HepG2 (cell line): Measurements from ENCODE around the gene C2orf81. TPM values are rescaled to one million over a fixed set of nuclear protein-coding genes. Genes with fewer than 3 reads are reported as not detected.

Source experiments
- ADNP ChIP-seq: sonication (generic); formaldehyde crosslinking; IDR thresholded peaks from 2 replicates; pipeline ENCODE4 v1.4.0; 2020; ENCODE audit warnings: missing genetic modification reagents
- DR1 ChIP-seq: sonication (generic); formaldehyde crosslinking; IDR thresholded peaks from 2 replicates; pipeline ENCODE4 v1.8.0; 2021; ENCODE audit warnings: mild to moderate bottlenecking, missing genetic modification reagents, inconsistent platforms
- ELF4 ChIP-seq: sonication (generic); formaldehyde crosslinking; IDR thresholded peaks from 2 replicates; pipeline ENCODE4 v1.5.0; 2020; ENCODE audit warnings: missing genetic modification reagents, mild to moderate bottlenecking, moderate library complexity, borderline replicate concordance
- KAT7 ChIP-seq: IDR thresholded peaks from 2 replicates; pipeline ENCODE4 v1.6.1; 2018; ENCODE audit warnings: borderline replicate concordance, missing compliant biosample characterization
- MTF2 ChIP-seq: sonication (generic); formaldehyde crosslinking; IDR thresholded peaks from 2 replicates; pipeline ENCODE4 v1.5.0; 2020; ENCODE audit warnings: missing genetic modification reagents, borderline replicate concordance
- SOX13 ChIP-seq, 3 experiments: fragments of 450-650 bp in 1 of 3; sonication (generic) in 1 of 3; formaldehyde crosslinking in 1 of 3; IDR thresholded peaks in 2 of 3; conservative IDR thresholded peaks in 1 of 3; 2 replicates each; pipeline versions ENCODE4 v1.5.0 to v1.6.1; 2016 to 2020; ENCODE audit warnings: antibody characterized with exemption in 1 of 3, mild to moderate bottlenecking in 1 of 3, missing compliant biosample characterization in 1 of 3, missing genetic modification reagents in 1 of 3, moderate library complexity in 1 of 3
- SOX5 ChIP-seq: IDR thresholded peaks from 2 replicates; pipeline ENCODE4 v1.6.1; 2016; ENCODE audit warnings: borderline replicate concordance
- STAT5B ChIP-seq: sonication (generic); formaldehyde crosslinking; IDR thresholded peaks from 2 replicates; pipeline ENCODE4 v1.4.0; 2020; ENCODE audit warnings: missing genetic modification reagents
- ZNF883 ChIP-seq: sonication (generic); formaldehyde crosslinking; IDR thresholded peaks from 2 replicates; pipeline ENCODE4 v1.5.1; 2020; ENCODE audit warnings: mild to moderate bottlenecking, missing genetic modification reagents; ENCODE audit errors: not compliant biosample characterization
- polyA plus RNA-seq, 8 experiments: library from polyadenylated mRNA; depleted of rRNA in 3 of 8; stranded (reverse) in 7 of 8; unstranded in 1 of 8; fragments of >200 nt; fragmentation: Illumina TruSeq in 4 of 8; extraction: Trizol in 4 of 8; gene quantifications; 2 replicates each; pipeline versions ENCODE4 v1.2.1 to v1.2.3, GENCODE V29; 2011 to 2016; ENCODE audit warnings: low read depth in 4 of 8, missing spikeins in 1 of 8, mixed read lengths in 1 of 8; ENCODE audit not compliant: insufficient read depth in 1 of 8
- total RNA-seq, 5 experiments: library from RNA; depleted of rRNA; stranded (reverse); fragments of >200 nt; fragmentation: Illumina TruSeq; extraction: Trizol; gene quantifications; 2 replicates each; pipeline ENCODE4 v1.2.3, GENCODE V29; 2016; ENCODE audit warnings: low read depth in 1 of 5
- TF ChIP-seq, protein P1 (sequence below): sonication (generic); formaldehyde crosslinking; IDR thresholded peaks from 2 replicates; pipeline ENCODE4 v1.5.0; 2020; ENCODE audit warnings: mild to moderate bottlenecking, missing genetic modification reagents
- TF ChIP-seq, protein P2 (sequence below): sonication (generic); formaldehyde crosslinking; IDR thresholded peaks from 2 replicates; pipeline ENCODE4 v1.4.0; 2020; ENCODE audit warnings: missing genetic modification reagents, borderline replicate concordance
- TF ChIP-seq, protein P3 (sequence below): sonication (generic); formaldehyde crosslinking; IDR thresholded peaks from 2 replicates; pipeline ENCODE4 v1.4.0; 2020; ENCODE audit warnings: low read depth, missing genetic modification reagents
- TF ChIP-seq, protein P4 (sequence below): sonication (generic); formaldehyde crosslinking; conservative IDR thresholded peaks from 2 replicates; pipeline ENCODE4 v1.8.0; 2022; ENCODE audit warnings: missing genetic modification reagents
- TF ChIP-seq, protein P5 (sequence below): IDR thresholded peaks from 2 replicates; pipeline ENCODE4 v1.6.1; 2016; ENCODE audit warnings: mild to moderate bottlenecking

C2orf81 gene
- total and polyA plus RNA-seq, 2 of the 13 experiments (the other 11 are each of a cell fraction or from before 2014, with no cell fraction given) = 0.15 to 0.17 TPM

DNA sequence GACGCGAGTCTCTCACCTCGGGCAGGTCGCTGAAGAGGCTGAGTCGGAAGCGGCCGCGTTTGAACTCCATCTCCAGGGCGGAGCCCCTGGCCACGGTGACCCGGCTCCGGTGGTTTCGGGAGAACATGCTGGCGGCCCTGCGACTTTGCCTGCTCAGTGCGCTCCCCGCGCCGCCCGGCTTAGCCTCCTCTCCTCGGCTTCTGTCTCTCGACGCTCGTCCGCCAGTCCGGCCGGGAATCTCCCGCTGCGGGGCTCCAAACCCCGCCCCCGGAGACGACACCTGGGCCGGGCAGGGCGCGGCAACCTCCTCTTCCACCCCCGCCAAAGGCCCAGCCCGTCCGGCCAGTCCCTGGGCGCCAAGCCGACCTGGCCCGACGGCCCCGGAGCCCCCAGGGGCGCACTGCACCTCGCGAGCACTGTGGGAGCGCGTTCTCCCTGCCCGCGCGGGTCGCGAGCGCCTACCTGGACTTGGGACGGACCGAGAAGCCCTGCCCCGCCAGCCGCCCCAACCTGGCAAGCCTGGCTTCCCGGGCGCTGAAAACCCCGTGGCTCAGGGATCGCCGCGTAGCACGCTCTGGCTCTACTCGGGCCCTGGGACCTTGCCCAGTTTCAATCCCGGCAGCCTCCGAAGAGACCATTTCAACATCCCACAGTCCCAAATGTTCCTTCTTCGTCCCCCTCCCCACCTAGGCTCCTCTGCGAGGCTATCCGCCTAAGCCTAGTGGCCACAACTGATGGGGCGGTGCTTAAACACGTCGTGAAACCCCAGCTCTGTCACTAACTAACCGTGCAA is 20.5 kb upstream of the C2orf81 start, which contains the start of gene RTKN (continued):
- TF ChIP-seq, protein P1, sequence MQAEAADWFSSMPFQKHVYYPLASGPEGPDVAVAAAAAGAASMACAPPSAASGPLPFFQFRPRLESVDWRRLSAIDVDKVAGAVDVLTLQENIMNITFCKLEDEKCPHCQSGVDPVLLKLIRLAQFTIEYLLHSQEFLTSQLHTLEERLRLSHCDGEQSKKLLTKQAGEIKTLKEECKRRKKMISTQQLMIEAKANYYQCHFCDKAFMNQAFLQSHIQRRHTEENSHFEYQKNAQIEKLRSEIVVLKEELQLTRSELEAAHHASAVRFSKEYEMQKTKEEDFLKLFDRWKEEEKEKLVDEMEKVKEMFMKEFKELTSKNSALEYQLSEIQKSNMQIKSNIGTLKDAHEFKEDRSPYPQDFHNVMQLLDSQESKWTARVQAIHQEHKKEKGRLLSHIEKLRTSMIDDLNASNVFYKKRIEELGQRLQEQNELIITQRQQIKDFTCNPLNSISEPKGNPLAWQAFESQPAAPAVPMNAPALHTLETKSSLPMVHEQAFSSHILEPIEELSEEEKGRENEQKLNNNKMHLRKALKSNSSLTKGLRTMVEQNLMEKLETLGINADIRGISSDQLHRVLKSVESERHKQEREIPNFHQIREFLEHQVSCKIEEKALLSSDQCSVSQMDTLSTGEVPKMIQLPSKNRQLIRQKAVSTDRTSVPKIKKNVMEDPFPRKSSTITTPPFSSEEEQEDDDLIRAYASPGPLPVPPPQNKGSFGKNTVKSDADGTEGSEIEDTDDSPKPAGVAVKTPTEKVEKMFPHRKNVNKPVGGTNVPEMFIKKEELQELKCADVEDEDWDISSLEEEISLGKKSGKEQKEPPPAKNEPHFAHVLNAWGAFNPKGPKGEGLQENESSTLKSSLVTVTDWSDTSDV (CRISPR knock-in tag) = no peak
- TF ChIP-seq ELF4 (CRISPR knock-in tag) (peak; percentile 55; the same call in 1 of the 2 replicates), ADNP (0 out of 2 replicates have a peak, but pooled peaks have one; percentile 12), SOX5 (CRISPR knock-in tag) (peak; percentile 58), DR1 (CRISPR knock-in tag) (peak; percentile 97), STAT5B (CRISPR knock-in tag) (no peak; the same call in 1 of the 2 replicates), ZNF883 (CRISPR knock-in tag) (peak; percentile 77), KAT7 (CRISPR knock-in tag) (peak; percentile 13; the same call in 1 of the 2 replicates), MTF2 (CRISPR knock-in tag) (peak; percentile 44; the same call in 1 of the 2 replicates), SOX13 (IDR thresholded peaks at IDR 0.05) (no peak; the same call in 1 of the 2 replicates), SOX13 (CRISPR knock-in tag; conservative IDR thresholded peaks at IDR 0.05 in 1 of 2, IDR thresholded peaks at IDR 0.05 in 1 of 2) (peak in 1 of 2 experiments; percentile 46; a peak in 1 of 4 replicates)
- TF ChIP-seq, protein P2, sequence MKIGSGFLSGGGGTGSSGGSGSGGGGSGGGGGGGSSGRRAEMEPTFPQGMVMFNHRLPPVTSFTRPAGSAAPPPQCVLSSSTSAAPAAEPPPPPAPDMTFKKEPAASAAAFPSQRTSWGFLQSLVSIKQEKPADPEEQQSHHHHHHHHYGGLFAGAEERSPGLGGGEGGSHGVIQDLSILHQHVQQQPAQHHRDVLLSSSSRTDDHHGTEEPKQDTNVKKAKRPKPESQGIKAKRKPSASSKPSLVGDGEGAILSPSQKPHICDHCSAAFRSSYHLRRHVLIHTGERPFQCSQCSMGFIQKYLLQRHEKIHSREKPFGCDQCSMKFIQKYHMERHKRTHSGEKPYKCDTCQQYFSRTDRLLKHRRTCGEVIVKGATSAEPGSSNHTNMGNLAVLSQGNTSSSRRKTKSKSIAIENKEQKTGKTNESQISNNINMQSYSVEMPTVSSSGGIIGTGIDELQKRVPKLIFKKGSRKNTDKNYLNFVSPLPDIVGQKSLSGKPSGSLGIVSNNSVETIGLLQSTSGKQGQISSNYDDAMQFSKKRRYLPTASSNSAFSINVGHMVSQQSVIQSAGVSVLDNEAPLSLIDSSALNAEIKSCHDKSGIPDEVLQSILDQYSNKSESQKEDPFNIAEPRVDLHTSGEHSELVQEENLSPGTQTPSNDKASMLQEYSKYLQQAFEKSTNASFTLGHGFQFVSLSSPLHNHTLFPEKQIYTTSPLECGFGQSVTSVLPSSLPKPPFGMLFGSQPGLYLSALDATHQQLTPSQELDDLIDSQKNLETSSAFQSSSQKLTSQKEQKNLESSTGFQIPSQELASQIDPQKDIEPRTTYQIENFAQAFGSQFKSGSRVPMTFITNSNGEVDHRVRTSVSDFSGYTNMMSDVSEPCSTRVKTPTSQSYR (CRISPR knock-in tag) = no peak; the same call in 1 of the 2 replicates
- TF ChIP-seq, protein P3, sequence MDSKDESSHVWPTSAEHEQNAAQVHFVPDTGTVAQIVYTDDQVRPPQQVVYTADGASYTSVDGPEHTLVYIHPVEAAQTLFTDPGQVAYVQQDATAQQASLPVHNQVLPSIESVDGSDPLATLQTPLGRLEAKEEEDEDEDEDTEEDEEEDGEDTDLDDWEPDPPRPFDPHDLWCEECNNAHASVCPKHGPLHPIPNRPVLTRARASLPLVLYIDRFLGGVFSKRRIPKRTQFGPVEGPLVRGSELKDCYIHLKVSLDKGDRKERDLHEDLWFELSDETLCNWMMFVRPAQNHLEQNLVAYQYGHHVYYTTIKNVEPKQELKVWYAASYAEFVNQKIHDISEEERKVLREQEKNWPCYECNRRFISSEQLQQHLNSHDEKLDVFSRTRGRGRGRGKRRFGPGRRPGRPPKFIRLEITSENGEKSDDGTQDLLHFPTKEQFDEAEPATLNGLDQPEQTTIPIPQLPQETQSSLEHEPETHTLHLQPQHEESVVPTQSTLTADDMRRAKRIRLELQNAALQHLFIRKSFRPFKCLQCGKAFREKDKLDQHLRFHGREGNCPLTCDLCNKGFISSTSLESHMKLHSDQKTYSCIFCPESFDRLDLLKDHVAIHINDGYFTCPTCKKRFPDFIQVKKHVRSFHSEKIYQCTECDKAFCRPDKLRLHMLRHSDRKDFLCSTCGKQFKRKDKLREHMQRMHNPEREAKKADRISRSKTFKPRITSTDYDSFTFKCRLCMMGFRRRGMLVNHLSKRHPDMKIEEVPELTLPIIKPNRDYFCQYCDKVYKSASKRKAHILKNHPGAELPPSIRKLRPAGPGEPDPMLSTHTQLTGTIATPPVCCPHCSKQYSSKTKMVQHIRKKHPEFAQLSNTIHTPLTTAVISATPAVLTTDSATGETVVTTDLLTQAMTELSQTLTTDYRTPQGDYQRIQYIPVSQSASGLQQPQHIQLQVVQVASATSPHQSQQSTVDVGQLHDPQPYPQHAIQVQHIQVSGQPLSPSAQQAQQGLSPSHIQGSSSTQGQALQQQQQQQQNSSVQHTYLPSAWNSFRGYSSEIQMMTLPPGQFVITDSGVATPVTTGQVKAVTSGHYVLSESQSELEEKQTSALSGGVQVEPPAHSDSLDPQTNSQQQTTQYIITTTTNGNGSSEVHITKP (CRISPR knock-in tag) = peak; percentile 74
- TF ChIP-seq, protein P4, sequence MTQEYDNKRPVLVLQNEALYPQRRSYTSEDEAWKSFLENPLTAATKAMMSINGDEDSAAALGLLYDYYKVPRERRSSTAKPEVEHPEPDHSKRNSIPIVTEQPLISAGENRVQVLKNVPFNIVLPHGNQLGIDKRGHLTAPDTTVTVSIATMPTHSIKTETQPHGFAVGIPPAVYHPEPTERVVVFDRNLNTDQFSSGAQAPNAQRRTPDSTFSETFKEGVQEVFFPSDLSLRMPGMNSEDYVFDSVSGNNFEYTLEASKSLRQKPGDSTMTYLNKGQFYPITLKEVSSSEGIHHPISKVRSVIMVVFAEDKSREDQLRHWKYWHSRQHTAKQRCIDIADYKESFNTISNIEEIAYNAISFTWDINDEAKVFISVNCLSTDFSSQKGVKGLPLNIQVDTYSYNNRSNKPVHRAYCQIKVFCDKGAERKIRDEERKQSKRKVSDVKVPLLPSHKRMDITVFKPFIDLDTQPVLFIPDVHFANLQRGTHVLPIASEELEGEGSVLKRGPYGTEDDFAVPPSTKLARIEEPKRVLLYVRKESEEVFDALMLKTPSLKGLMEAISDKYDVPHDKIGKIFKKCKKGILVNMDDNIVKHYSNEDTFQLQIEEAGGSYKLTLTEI (CRISPR knock-in tag) = no peak
- TF ChIP-seq, protein P5, sequence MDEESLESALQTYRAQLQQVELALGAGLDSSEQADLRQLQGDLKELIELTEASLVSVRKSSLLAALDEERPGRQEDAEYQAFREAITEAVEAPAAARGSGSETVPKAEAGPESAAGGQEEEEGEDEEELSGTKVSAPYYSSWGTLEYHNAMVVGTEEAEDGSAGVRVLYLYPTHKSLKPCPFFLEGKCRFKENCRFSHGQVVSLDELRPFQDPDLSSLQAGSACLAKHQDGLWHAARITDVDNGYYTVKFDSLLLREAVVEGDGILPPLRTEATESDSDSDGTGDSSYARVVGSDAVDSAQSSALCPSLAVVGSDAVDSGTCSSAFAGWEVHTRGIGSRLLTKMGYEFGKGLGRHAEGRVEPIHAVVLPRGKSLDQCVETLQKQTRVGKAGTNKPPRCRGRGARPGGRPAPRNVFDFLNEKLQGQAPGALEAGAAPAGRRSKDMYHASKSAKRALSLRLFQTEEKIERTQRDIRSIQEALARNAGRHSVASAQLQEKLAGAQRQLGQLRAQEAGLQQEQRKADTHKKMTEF (CRISPR knock-in tag) = peak; percentile 80
